Thyroid gland (tissue), 4 donors: Measurements from ENCODE around the gene MTRF1L. TPM values are rescaled to one million over a fixed set of nuclear protein-coding genes. Genes with fewer than 3 reads are reported as not detected.

Source experiments
- DNase-seq, 2 donors: peaks; one replicate each; pipeline ENCODE4 v3.0.0-alpha.2; 2019
- H3K27ac ChIP-seq, 3 donors: fragments of 200-600 bp; sonication (generic); 1 replicate in 2 of 3; 2 replicates in 1 of 3; pipeline ENCODE4 v1.5.1; 2016 to 2019; ENCODE audit warnings: mild to moderate bottlenecking in 1 of 3, moderate library complexity in 1 of 3
- H3K27me3 ChIP-seq: fragments of 200-600 bp; sonication (generic); one replicate; pipeline ENCODE4 v1.5.1; 2019
- H3K36me3 ChIP-seq, 2 donors: fragments of 200-600 bp; sonication (generic); one replicate each; pipeline ENCODE4 v1.5.1; 2016 to 2019
- H3K4me1 ChIP-seq, 2 donors: fragments of 200-600 bp; sonication (generic); one replicate each; pipeline ENCODE4 v1.5.1; 2017 to 2019
- H3K4me3 ChIP-seq, 3 donors: fragments of 200-600 bp; sonication (generic); replicated peaks in 1 of 3; 1 replicate in 2 of 3; 2 replicates in 1 of 3; pipeline ENCODE4 v1.5.1; 2016; ENCODE audit warnings: mild to moderate bottlenecking in 1 of 3
- H3K9me3 ChIP-seq: fragments of 200-600 bp; sonication (generic); one replicate; pipeline ENCODE4 v1.5.1; 2017
- CTCF ChIP-seq, 6 experiments: fragments of 200-600 bp in 3 of 6; fragments of 450-650 bp in 3 of 6; sonication (generic) in 3 of 6; IDR thresholded peaks; one replicate each; pipeline ENCODE4 v1.5.1; 2016 to 2019; ENCODE audit warnings: antibody characterized with exemption in 6 of 6, mild to moderate bottlenecking in 2 of 6, inconsistent platforms in 1 of 6, moderate library complexity in 1 of 6
- POLR2A ChIP-seq, 2 donors: fragments of 450-650 bp; IDR thresholded peaks; one replicate each; pipeline ENCODE4 v1.6.1; 2017; ENCODE audit warnings: antibody characterized with exemption in 2 of 2, mild to moderate bottlenecking in 2 of 2, moderate library complexity in 1 of 2
- WGBS, 2 donors: methylation state at CpG; one replicate each; pipeline ENCODE4 v1.1.5; 2017; 5-methylcytosine and 5-hydroxymethylcytosine counted together
- intact Hi-C: fragments of 100-400 bp; cut with DNase I; formaldehyde crosslinking; loops from one replicate; pipeline ENCODE4 v1.15.1; 2023
- total RNA-seq, 4 donors: library from RNA; depleted of rRNA; stranded (reverse); fragments of >200 nt; gene quantifications; one replicate each; pipeline ENCODE4 v1.2.3, GENCODE V29; 2016

MTRF1L gene
- total RNA-seq, 4 donors from 2014 or later, result 15.7 to 23.8 (median 17.6) TPM

- DNase-seq, result no peak
- WGBS, 2 donors, result 55 to 73% methylated on average over 1 of the region's 1 CpG
- Histone ChIP-seq H3K27ac (no peak overlapping the region), H3K36me3 (peaks cover 0 to 2% of the 10 kb centered on the region in 2 donors), H3K4me3 (no peak overlapping the region), H3K9me3 (no peaks in the 10 kb centered on the region), H3K4me1 (peaks cover 14 to 16% of the 10 kb centered on the region in 2 donors), H3K27me3 (no peaks in the 10 kb centered on the region)
- TF ChIP-seq CTCF (IDR thresholded peaks at IDR 0.05), result no peak
- no peak for TF ChIP-seq POLR2A (IDR thresholded peaks at IDR 0.05)
- intact Hi-C loops, result no loop called here
Observed at GRCh38 chr6:152980656-152981055, 21.9 kb downstream of the MTRF1L start.

GRCh38 chr6:152979116-152979515 is 23.4 kb downstream of the MTRF1L start:
- TF ChIP-seq CTCF (IDR thresholded peaks at IDR 0.05) (no peak), POLR2A (IDR thresholded peaks at IDR 0.05) (no peak)
- no peak for DNase-seq
- Histone ChIP-seq H3K4me1 (peaks cover 9 to 10% of the 10 kb centered on the region in 2 donors), H3K36me3 (peaks cover 0 to 3% of the 10 kb centered on the region in 2 donors), H3K27ac (no peak overlapping the region), H3K9me3 (no peaks in the 10 kb centered on the region), H3K27me3 (no peaks in the 10 kb centered on the region), H3K4me3 (no peak overlapping the region)
- intact Hi-C loops, result no loop called here
- 84 to 86% methylated on average over 1 of the region's 1 CpG for WGBS, 2 donors

- Histone ChIP-seq H3K27ac (no peak overlapping the region), H3K36me3 (peaks cover 0 to 9% of the 10 kb centered on the region in 2 donors), H3K9me3 (no peaks in the 10 kb centered on the region), H3K27me3 (no peaks in the 10 kb centered on the region), H3K4me1 (peaks cover 9 to 10% of the 10 kb centered on the region in 2 donors), H3K4me3 (no peak overlapping the region)
- TF ChIP-seq POLR2A (IDR thresholded peaks at IDR 0.05), result no peak
- no peak for TF ChIP-seq CTCF (IDR thresholded peaks at IDR 0.05)
- WGBS, 2 donors, result 53 to 54% methylated on average over 3 of the region's 3 CpGs
- intact Hi-C loops, result no loop called here
- DNase-seq, result no peak
Observed at GRCh38 chr6:152978058-152978457, 24.5 kb downstream of the MTRF1L start.

- TF ChIP-seq CTCF (IDR thresholded peaks at IDR 0.05), result no peak
- TF ChIP-seq POLR2A (IDR thresholded peaks at IDR 0.05), result no peak
- peaks cover 0 to 14% of the 10 kb centered on the region in 2 donors for H3K36me3 ChIP-seq
- H3K27me3 ChIP-seq, result no peaks in the 10 kb centered on the region
- H3K4me1 ChIP-seq, result peaks cover 6 to 8% of the 10 kb centered on the region in 2 donors
- intact Hi-C loops, result no loop called here
- no peak overlapping the region for H3K27ac ChIP-seq
- H3K9me3 ChIP-seq, result no peaks in the 10 kb centered on the region
- no peak for DNase-seq
- no peak overlapping the region for H3K4me3 ChIP-seq
Observed at GRCh38 chr6:152977556-152977955, 25.0 kb downstream of the MTRF1L start.

GRCh38 chr6:152976749-152977148 is 25.8 kb downstream of the MTRF1L start:
- WGBS, 2 donors, result 79 to 92% methylated on average over 1 of the region's 1 CpG
- Histone ChIP-seq H3K36me3 (peaks cover 0 to 15% of the 10 kb centered on the region in 2 donors), H3K4me3 (no peak overlapping the region), H3K4me1 (no peaks in the 10 kb centered on the region), H3K9me3 (no peaks in the 10 kb centered on the region), H3K27me3 (no peaks in the 10 kb centered on the region), H3K27ac (no peak overlapping the region)
- no peak for TF ChIP-seq CTCF (IDR thresholded peaks at IDR 0.05)
- TF ChIP-seq POLR2A (IDR thresholded peaks at IDR 0.05), result no peak
- no peak for DNase-seq
- intact Hi-C loops, result no loop called here
